Measurements from ENCODE around the gene LLGL1. TPM values are rescaled to one million over a fixed set of nuclear protein-coding genes. Genes with fewer than 3 reads are reported as not detected.

The LLGL1 gene
- total RNA-seq, 1 donor from 2014 or later, result 70.5 TPM

GRCh38 chr17:18240449-18240848 is 15.0 kb downstream of the LLGL1 start:
- Histone ChIP-seq H4K20me1 (ENCODE audit: low read depth) (peaks cover 14% of the 10 kb centered on the region), H3K9me3 (ENCODE audit: low read depth) (no peaks in the 10 kb centered on the region), H3K4me3 (no peak overlapping the region), H3K27ac (no peak overlapping the region), H3K36me3 (no peaks in the 10 kb centered on the region), H3K4me2 (no peak overlapping the region), H3K4me1 (no peaks in the 10 kb centered on the region), H3F3A (ENCODE audit: low read depth) (peaks cover 5% of the 10 kb centered on the region), H3K9ac (no peak overlapping the region), H2AFZ (replicated peaks) (no peak overlapping the region), H3K27me3 (no peaks in the 10 kb centered on the region), H3K79me2 (ENCODE audit: low read depth) (no peaks in the 10 kb centered on the region)
- H3K4me3 Mint-ChIP-seq, result no peak overlapping the region
- DNase-seq (ENCODE audit: low spot score), result no peak
- H3K36me3 Mint-ChIP-seq, result peaks cover 28% of the 10 kb centered on the region
- H3K27me3 Mint-ChIP-seq (ENCODE audit: insufficient read depth, low read depth), result peaks cover 3% of the 10 kb centered on the region
- peaks cover 1% of the 10 kb centered on the region for H3K4me1 Mint-ChIP-seq
- H3K27ac Mint-ChIP-seq, result no peak overlapping the region
- no peaks in the 10 kb centered on the region for H3K9me3 Mint-ChIP-seq
- TF ChIP-seq EZH2 (IDR thresholded peaks at IDR 0.05) (no peak), CTCF (IDR thresholded peaks at IDR 0.05) (no peak), EZH2phosphoT487 (IDR thresholded peaks at IDR 0.05) (no peak)

GRCh38 chr17:18241229-18241871 is 15.9 kb downstream of the LLGL1 start:
- no peaks in the 10 kb centered on the region for H3K36me3 ChIP-seq
- peaks cover 6% of the 10 kb centered on the region for H3F3A ChIP-seq (ENCODE audit: low read depth)

GRCh38 chr17:18245038-18245776 is 19.8 kb downstream of the LLGL1 start:
- no peak overlapping the region for H3K27ac ChIP-seq
- no peaks in the 10 kb centered on the region for H3K36me3 ChIP-seq
- H3K79me2 ChIP-seq (ENCODE audit: low read depth), result no peaks in the 10 kb centered on the region
- H2AFZ ChIP-seq (replicated peaks), result no peak overlapping the region
- peaks cover 12% of the 10 kb centered on the region for H3K27me3 Mint-ChIP-seq (ENCODE audit: insufficient read depth, low read depth)
- H3K9ac ChIP-seq, result no peak overlapping the region
- peak overlapping the region; percentile 48 for H3K27ac Mint-ChIP-seq
- H3K36me3 Mint-ChIP-seq, result peaks cover 13% of the 10 kb centered on the region
- no peak for DNase-seq (ENCODE audit: low spot score)
- peaks cover 17% of the 10 kb centered on the region for H3K4me1 Mint-ChIP-seq
- no peak overlapping the region for H3K4me3 ChIP-seq
- H3F3A ChIP-seq (ENCODE audit: low read depth), result peaks cover 32% of the 10 kb centered on the region
- TF ChIP-seq CTCF (IDR thresholded peaks at IDR 0.05) (no peak), EZH2phosphoT487 (IDR thresholded peaks at IDR 0.05) (no peak), EZH2 (IDR thresholded peaks at IDR 0.05) (no peak)
- H3K4me1 ChIP-seq, result peaks cover 9% of the 10 kb centered on the region
- no peaks in the 10 kb centered on the region for H3K9me3 ChIP-seq (ENCODE audit: low read depth)
- no peaks in the 10 kb centered on the region for H3K9me3 Mint-ChIP-seq
- H3K4me2 ChIP-seq, result no peak overlapping the region
- H4K20me1 ChIP-seq (ENCODE audit: low read depth), result peaks cover 48% of the 10 kb centered on the region
- H3K4me3 Mint-ChIP-seq, result peak overlapping the region; percentile 36
- H3K27me3 ChIP-seq, result no peaks in the 10 kb centered on the region

More at GRCh38 chr17:18241229-18241871, 15.9 kb downstream of the LLGL1 start:
- no peaks in the 10 kb centered on the region for H3K9me3 ChIP-seq (ENCODE audit: low read depth)
- H3K4me3 ChIP-seq, result no peak overlapping the region
- H3K4me1 ChIP-seq, result no peaks in the 10 kb centered on the region
- no peaks in the 10 kb centered on the region for H3K9me3 Mint-ChIP-seq
- peaks cover 2% of the 10 kb centered on the region for H3K4me1 Mint-ChIP-seq
- H2AFZ ChIP-seq (replicated peaks), result no peak overlapping the region
- TF ChIP-seq CTCF (IDR thresholded peaks at IDR 0.05) (no peak), EZH2 (IDR thresholded peaks at IDR 0.05) (no peak), EZH2phosphoT487 (IDR thresholded peaks at IDR 0.05) (no peak)
- H3K4me2 ChIP-seq, result no peak overlapping the region
- no peak overlapping the region for H3K27ac ChIP-seq
- H3K27ac Mint-ChIP-seq, result no peak overlapping the region
- no peaks in the 10 kb centered on the region for H3K27me3 ChIP-seq
- no peak overlapping the region for H3K4me3 Mint-ChIP-seq
- peaks cover 21% of the 10 kb centered on the region for H4K20me1 ChIP-seq (ENCODE audit: low read depth)
- H3K27me3 Mint-ChIP-seq (ENCODE audit: insufficient read depth, low read depth), result peaks cover 4% of the 10 kb centered on the region
- H3K36me3 Mint-ChIP-seq, result peaks cover 25% of the 10 kb centered on the region
- H3K9ac ChIP-seq, result no peak overlapping the region
- no peaks in the 10 kb centered on the region for H3K79me2 ChIP-seq (ENCODE audit: low read depth)
- DNase-seq (ENCODE audit: low spot score), result no peak
